IMR-90 (cell line): ENCODE data around the gene CHM. TPM values are rescaled to one million over a fixed set of nuclear protein-coding genes. Genes with fewer than 3 reads are reported as not detected.
A peak's percentile ranks its signal among the peaks of the same experiment; 100 is the strongest.

ENCODE experiments used
- ATAC-seq: fragments of 200-7000 bp; cut with Tn5 transposase; 2 replicates; pipeline ENCODE4 v1.9.1; 2020; ENCODE audit warnings: low read depth, mild to moderate bottlenecking, moderate library complexity
- BruUV-seq: library from RNA; stranded (reverse); fragments of 400-500 nt; replicated peaks from 2 replicates; lab custom pipeline; 2021; lab: Mats Ljungman, UMichigan
- CTCF ChIA-PET: fragments of 300-600 bp; formaldehyde crosslinking; extraction: SDS; loops from one replicate; lab custom pipeline; 2021; ENCODE audit warnings: antibody characterized with exemption; lab: Yijun Ruan, JAX
- POLR2A ChIA-PET: fragments of 300-600 bp; sonication (Branson Sonifier 250); formaldehyde crosslinking; loops from one replicate; lab custom pipeline; 2022; ENCODE audit warnings: antibody characterized with exemption; ENCODE audit not compliant: unreplicated experiment; lab: Charles Lee
- DNase-seq: peaks from one replicate; pipeline ENCODE4 v3.0.0; 2013
- H2AFZ ChIP-seq: replicated peaks from 2 replicates; pipeline ENCODE3; 2013; ENCODE audit warnings: low read length, mild to moderate bottlenecking; ENCODE audit not compliant: poor library complexity
- H2AK5ac ChIP-seq: 2 replicates; pipeline ENCODE4 v1.6.1; 2013; ENCODE audit warnings: low read depth, low read length, inconsistent platforms
- H2AK9ac ChIP-seq: replicated peaks from 2 replicates; pipeline ENCODE3; 2013; ENCODE audit warnings: mild to moderate bottlenecking, low read depth, low read length, moderate library complexity; ENCODE audit not compliant: poor library complexity
- H2BK120ac ChIP-seq: 2 replicates; pipeline ENCODE4 v1.6.1; 2013; ENCODE audit warnings: low read depth, low read length, inconsistent platforms
- H2BK15ac ChIP-seq: 3 replicates; pipeline ENCODE4 v1.6.1; 2013; ENCODE audit warnings: low read depth, low read length, inconsistent platforms
- H2BK20ac ChIP-seq: 2 replicates; pipeline ENCODE4 v1.6.1; 2013; ENCODE audit warnings: low read depth, mild to moderate bottlenecking, inconsistent platforms, low read length, moderate library complexity
- H2BK5ac ChIP-seq: 2 replicates; pipeline ENCODE4 v1.6.1; 2013; ENCODE audit warnings: mild to moderate bottlenecking, low read depth, low read length, inconsistent platforms; ENCODE audit not compliant: poor library complexity, severe bottlenecking
- H3K14ac ChIP-seq: replicated peaks from 2 replicates; pipeline ENCODE4 v1.6.1; 2013; ENCODE audit warnings: low read depth, low read length, inconsistent platforms
- H3K18ac ChIP-seq: 2 replicates; pipeline ENCODE4 v1.6.1; 2013; ENCODE audit warnings: low read depth, low read length, control low read depth
- H3K23ac ChIP-seq: 2 replicates; pipeline ENCODE4 v1.6.1; 2013; ENCODE audit warnings: low read depth, low read length, inconsistent platforms
- H3K27ac ChIP-seq: 2 replicates; pipeline ENCODE4 v1.5.1; 2013; ENCODE audit warnings: mild to moderate bottlenecking, control low read depth, low read length; ENCODE audit not compliant: insufficient read depth
- H3K27me3 ChIP-seq: 2 replicates; pipeline ENCODE4 v1.6.1; 2013; ENCODE audit warnings: low read length; ENCODE audit not compliant: control insufficient read depth, insufficient read depth
- H3K36me3 ChIP-seq: 2 replicates; pipeline ENCODE4 v1.6.1; 2013; ENCODE audit warnings: low read length, mixed read lengths; ENCODE audit not compliant: control insufficient read depth, insufficient read depth
- H3K4ac ChIP-seq: 2 replicates; pipeline ENCODE4 v1.6.1; 2013; ENCODE audit warnings: low read depth, low read length, inconsistent platforms
- H3K4me1 ChIP-seq: 2 replicates; pipeline ENCODE4 v1.6.1; 2013; ENCODE audit warnings: low read length, mixed read lengths; ENCODE audit not compliant: control insufficient read depth, insufficient read depth
- H3K4me2 ChIP-seq: 2 replicates; pipeline ENCODE4 v1.6.1; 2013; ENCODE audit warnings: low read depth, mild to moderate bottlenecking, control low read depth, low read length, moderate library complexity
- H3K4me3 ChIP-seq: 2 replicates; pipeline ENCODE4 v1.5.1; 2013; ENCODE audit warnings: low read depth, mild to moderate bottlenecking, control low read depth, low read length, moderate library complexity; ENCODE audit not compliant: insufficient read depth
- H3K56ac ChIP-seq: 2 replicates; pipeline ENCODE4 v1.6.1; 2013; ENCODE audit warnings: low read length, inconsistent platforms; ENCODE audit not compliant: insufficient read depth; ENCODE audit errors: extremely low read depth
- H3K79me1 ChIP-seq, 2 experiments: 2 replicates each; pipeline ENCODE4 v1.6.1; 2013; ENCODE audit warnings: low read length in 2 of 2, inconsistent platforms in 1 of 2, low read depth in 1 of 2
- H3K9ac ChIP-seq: 2 replicates; pipeline ENCODE4 v1.6.1; 2013; ENCODE audit warnings: low read depth, low read length, control low read depth
- H3K9me1 ChIP-seq: 2 replicates; pipeline ENCODE4 v1.6.1; 2013; ENCODE audit warnings: low read length, inconsistent platforms; ENCODE audit not compliant: insufficient read depth
- H3K9me3 ChIP-seq: 2 replicates; pipeline ENCODE4 v1.6.1; 2013; ENCODE audit warnings: low read length; ENCODE audit not compliant: control insufficient read depth, insufficient read depth
- H4K20me1 ChIP-seq: 2 replicates; pipeline ENCODE4 v1.6.1; 2013; ENCODE audit warnings: low read length, inconsistent platforms; ENCODE audit not compliant: insufficient read depth
- H4K5ac ChIP-seq: 2 replicates; pipeline ENCODE4 v1.6.1; 2013; ENCODE audit warnings: mild to moderate bottlenecking, low read depth, low read length, control low read depth
- H4K8ac ChIP-seq, 2 experiments: 2 replicates each; pipeline ENCODE4 v1.6.1; 2013; ENCODE audit warnings: low read depth in 2 of 2, low read length in 2 of 2, control low read depth in 1 of 2, inconsistent platforms in 1 of 2
- H4K91ac ChIP-seq: 2 replicates; pipeline ENCODE4 v1.6.1; 2013; ENCODE audit warnings: low read depth, low read length, inconsistent platforms; ENCODE audit not compliant: insufficient read depth
- BHLHE40 ChIP-seq: fragments of 150-350 bp; IDR thresholded peaks from 2 replicates; pipeline ENCODE4 v1.6.1; 2016; ENCODE audit warnings: mild to moderate bottlenecking, low read depth, low read length
- FOS ChIP-seq: fragments of 150-350 bp; IDR thresholded peaks from 2 replicates; pipeline ENCODE4 v1.6.1; 2016; ENCODE audit warnings: low read depth, low read length
- WGBS, 2 experiments: methylation state at CpG; one replicate each; pipeline versions ENCODE4 v1.1.5 to v1.1.7; 2013; ENCODE audit warnings: missing lambda C conversion rate in 2 of 2; ENCODE audit not compliant: insufficient read length in 1 of 2; ENCODE audit errors: extremely low coverage in 2 of 2; 5-methylcytosine and 5-hydroxymethylcytosine counted together
- dilution Hi-C: fragments of 300-500 bp; cut with HindIII; formaldehyde crosslinking; loops from one replicate; pipeline ENCODE4 v1.14.3; 2018; ENCODE audit warnings: low sequenced_read_pairs; ENCODE audit not compliant: unreplicated experiment
- in situ Hi-C: fragments of 300-500 bp; cut with MboI; formaldehyde crosslinking; loops from 3 replicates; pipeline ENCODE4 v1.14.3; 2019; ENCODE audit warnings: low sequenced_read_pairs, inconsistent platforms, mixed read lengths
- intact Hi-C: fragments of 100-400 bp; cut with micrococcal nuclease; formaldehyde crosslinking; loops from 2 replicates; pipeline ENCODE4 v1.10.0; 2022
- polyA plus RNA-seq, 3 experiments: library from polyadenylated mRNA; depleted of rRNA; stranded (reverse); fragments of >200 nt; gene quantifications; 2 replicates each; pipeline ENCODE4 v1.2.3, GENCODE V29; 2012; ENCODE audit warnings: low replicate concordance in 1 of 3
- total RNA-seq: library from RNA; depleted of rRNA; stranded (reverse); fragments of >200 nt; gene quantifications from 2 replicates; pipeline ENCODE4 v1.2.3, GENCODE V29; 2012

The CHM gene
- total and polyA plus RNA-seq, 2 of the 4 experiments (the other 2 are of a cell fraction): 11.9 to 21.7 TPM

GRCh38 chrX:85992811-85993229, 54.5 kb downstream of the CHM start:
- peaks cover 5% of the 10 kb centered on the region; the same call in 1 of the 2 replicates for H4K20me1 ChIP-seq
- H2BK120ac ChIP-seq: no peak overlapping the region

More at GRCh38 chrX:85992811-85993229, 54.5 kb downstream of the CHM start:
- intact Hi-C loops: no loop called here
- Histone ChIP-seq H4K5ac (no peak overlapping the region), H3K4me2 (no peak overlapping the region; the same call in 1 of the 2 replicates), H3K56ac (no peak overlapping the region), H3K4ac (no peak overlapping the region), H3K18ac (no peak overlapping the region), H3K4me1 (peaks cover 6% of the 10 kb centered on the region; the same call in 1 of the 2 replicates), H3K14ac (no peak overlapping the region), H4K91ac (no peak overlapping the region), H2BK20ac (no peak overlapping the region), H2AFZ (no peak overlapping the region), H3K27me3 (no peaks in the 10 kb centered on the region), H3K79me1 (peaks cover 6 to 26% of the 10 kb centered on the region in 2 experiments; a peak in 3 of 4 replicates), H2AK5ac (no peak overlapping the region), H3K23ac (no peak overlapping the region), H3K36me3 (no peaks in the 10 kb centered on the region), H4K8ac (no peak overlapping the region), H2AK9ac (no peak overlapping the region), H3K27ac (no peak overlapping the region), H2BK15ac (no peak overlapping the region), H3K4me3 (no peak overlapping the region), H3K9ac (no peak overlapping the region), H2BK5ac (no peak overlapping the region), H3K9me1 (no peaks in the 10 kb centered on the region), H3K9me3 (no peaks in the 10 kb centered on the region)
- peak; percentile 48 for ATAC-seq
- DNase-seq: peak; percentile 38
- BruUV-seq: no TSS peak
- 0 out of 2 replicates have a peak, but pooled peaks have one; percentile 8 for TF ChIP-seq FOS
- no peak for TF ChIP-seq BHLHE40
- in situ Hi-C loops: no loop called here
- CTCF ChIA-PET: no interaction called here
- dilution Hi-C loops: no loop called here
- WGBS, 2 experiments: no CpG with 5 or more reads among the region's 3 CpGs
- POLR2A ChIA-PET: no interaction called here
